Thoracic aorta (tissue), 2 donors: ENCODE results near the gene PDCD1. TPM values are rescaled to one million over a fixed set of nuclear protein-coding genes. Genes with fewer than 3 reads are reported as not detected.

Experiments
- ATAC-seq: fragments of 150-250 bp; one replicate; pipeline ENCODE4 v1.8.0; 2017; ENCODE audit warnings: low read depth; ENCODE audit not compliant: insufficient number of reproducible peaks, low FRiP score
- DNase-seq: peaks from one replicate; pipeline ENCODE4 v3.0.0-alpha.2; 2020; ENCODE audit warnings: low spot score
- H3K27ac ChIP-seq, 2 donors: fragments of 200-600 bp; sonication (generic); 1 replicate in 1 of 2; 2 replicates in 1 of 2; pipeline ENCODE4 v1.5.1; 2016; ENCODE audit warnings: mild to moderate bottlenecking in 2 of 2, moderate library complexity in 2 of 2
- H3K27me3 ChIP-seq: fragments of 200-600 bp; sonication (generic); replicated peaks from 2 replicates; pipeline ENCODE4 v1.6.0; 2016; ENCODE audit warnings: mild to moderate bottlenecking; ENCODE audit not compliant: insufficient read depth
- H3K36me3 ChIP-seq: fragments of 200-600 bp; sonication (generic); one replicate; pipeline ENCODE4 v1.5.1; 2016
- H3K4me1 ChIP-seq, 2 donors: fragments of 200-600 bp; sonication (generic); 1 replicate in 1 of 2; 2 replicates in 1 of 2; pipeline versions ENCODE4 v1.5.1 to v1.6.0; 2016; ENCODE audit warnings: low read depth in 2 of 2, mild to moderate bottlenecking in 1 of 2; ENCODE audit not compliant: control insufficient read depth in 1 of 2
- H3K4me3 ChIP-seq: fragments of 200-600 bp; sonication (generic); 2 replicates; pipeline ENCODE4 v1.5.1; 2016; ENCODE audit warnings: mild to moderate bottlenecking
- H3K9me3 ChIP-seq: fragments of 200-600 bp; sonication (generic); 2 replicates; pipeline ENCODE4 v1.5.1; 2016
- total RNA-seq, 2 donors: library from RNA; depleted of rRNA; stranded (reverse); fragments of >200 nt; gene quantifications; one replicate each; pipeline versions ENCODE4 v1.1.0 to v1.2.3, GENCODE V29; 2016
- TF ChIP-seq, protein P1 (sequence below): fragments of 200-600 bp; sonication (generic); IDR thresholded peaks from one replicate; pipeline ENCODE4 v1.5.1; 2019; ENCODE audit warnings: antibody characterized with exemption

The PDCD1 gene
- total RNA-seq, 2 donors from 2014 or later, result 0.68 to 0.92 TPM

DNA sequence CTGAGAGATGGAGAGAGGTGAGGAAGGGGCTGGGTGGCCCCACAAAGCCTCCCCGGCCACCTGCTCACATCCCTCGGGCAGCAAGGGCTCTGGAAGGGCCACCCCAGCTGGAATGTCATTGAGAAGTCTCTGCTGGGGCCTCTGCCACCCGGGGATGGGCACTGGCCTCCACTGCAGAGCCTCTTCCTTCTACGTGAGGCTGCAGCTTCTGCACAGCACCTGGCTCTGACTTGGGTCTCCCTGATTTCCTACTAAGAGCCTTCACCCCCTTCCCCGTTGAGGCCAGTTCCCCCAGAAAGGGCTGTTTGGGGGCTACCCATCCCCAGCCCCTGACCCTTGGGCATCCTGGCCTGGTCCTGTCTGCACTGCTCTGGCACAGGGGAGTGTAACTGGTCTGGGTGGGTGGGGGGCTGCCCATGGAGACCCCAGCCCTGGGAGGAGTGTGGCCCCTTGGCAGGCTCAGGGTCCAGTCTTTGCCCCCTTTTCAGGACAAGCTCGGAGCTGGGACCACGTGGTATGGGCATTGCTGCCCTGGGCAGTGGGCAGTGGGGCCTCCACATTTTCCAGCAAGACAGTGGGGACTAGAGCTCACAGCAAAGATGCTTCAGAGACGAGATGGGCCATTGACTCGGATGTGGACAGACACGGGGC, 5.6 kb downstream of the PDCD1 start:
- no peaks in the 10 kb centered on the region for H3K9me3 ChIP-seq
- TF ChIP-seq, protein P1, sequence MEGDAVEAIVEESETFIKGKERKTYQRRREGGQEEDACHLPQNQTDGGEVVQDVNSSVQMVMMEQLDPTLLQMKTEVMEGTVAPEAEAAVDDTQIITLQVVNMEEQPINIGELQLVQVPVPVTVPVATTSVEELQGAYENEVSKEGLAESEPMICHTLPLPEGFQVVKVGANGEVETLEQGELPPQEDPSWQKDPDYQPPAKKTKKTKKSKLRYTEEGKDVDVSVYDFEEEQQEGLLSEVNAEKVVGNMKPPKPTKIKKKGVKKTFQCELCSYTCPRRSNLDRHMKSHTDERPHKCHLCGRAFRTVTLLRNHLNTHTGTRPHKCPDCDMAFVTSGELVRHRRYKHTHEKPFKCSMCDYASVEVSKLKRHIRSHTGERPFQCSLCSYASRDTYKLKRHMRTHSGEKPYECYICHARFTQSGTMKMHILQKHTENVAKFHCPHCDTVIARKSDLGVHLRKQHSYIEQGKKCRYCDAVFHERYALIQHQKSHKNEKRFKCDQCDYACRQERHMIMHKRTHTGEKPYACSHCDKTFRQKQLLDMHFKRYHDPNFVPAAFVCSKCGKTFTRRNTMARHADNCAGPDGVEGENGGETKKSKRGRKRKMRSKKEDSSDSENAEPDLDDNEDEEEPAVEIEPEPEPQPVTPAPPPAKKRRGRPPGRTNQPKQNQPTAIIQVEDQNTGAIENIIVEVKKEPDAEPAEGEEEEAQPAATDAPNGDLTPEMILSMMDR, result no peak
- no peaks in the 10 kb centered on the region for H3K36me3 ChIP-seq
- no peak overlapping the region for H3K27ac ChIP-seq
- no peak overlapping the region for H3K4me3 ChIP-seq
- no peaks in the 10 kb centered on the region for H3K4me1 ChIP-seq
- ATAC-seq (no peak), DNase-seq (no peak)
- no peaks in the 10 kb centered on the region for H3K27me3 ChIP-seq

DNA sequence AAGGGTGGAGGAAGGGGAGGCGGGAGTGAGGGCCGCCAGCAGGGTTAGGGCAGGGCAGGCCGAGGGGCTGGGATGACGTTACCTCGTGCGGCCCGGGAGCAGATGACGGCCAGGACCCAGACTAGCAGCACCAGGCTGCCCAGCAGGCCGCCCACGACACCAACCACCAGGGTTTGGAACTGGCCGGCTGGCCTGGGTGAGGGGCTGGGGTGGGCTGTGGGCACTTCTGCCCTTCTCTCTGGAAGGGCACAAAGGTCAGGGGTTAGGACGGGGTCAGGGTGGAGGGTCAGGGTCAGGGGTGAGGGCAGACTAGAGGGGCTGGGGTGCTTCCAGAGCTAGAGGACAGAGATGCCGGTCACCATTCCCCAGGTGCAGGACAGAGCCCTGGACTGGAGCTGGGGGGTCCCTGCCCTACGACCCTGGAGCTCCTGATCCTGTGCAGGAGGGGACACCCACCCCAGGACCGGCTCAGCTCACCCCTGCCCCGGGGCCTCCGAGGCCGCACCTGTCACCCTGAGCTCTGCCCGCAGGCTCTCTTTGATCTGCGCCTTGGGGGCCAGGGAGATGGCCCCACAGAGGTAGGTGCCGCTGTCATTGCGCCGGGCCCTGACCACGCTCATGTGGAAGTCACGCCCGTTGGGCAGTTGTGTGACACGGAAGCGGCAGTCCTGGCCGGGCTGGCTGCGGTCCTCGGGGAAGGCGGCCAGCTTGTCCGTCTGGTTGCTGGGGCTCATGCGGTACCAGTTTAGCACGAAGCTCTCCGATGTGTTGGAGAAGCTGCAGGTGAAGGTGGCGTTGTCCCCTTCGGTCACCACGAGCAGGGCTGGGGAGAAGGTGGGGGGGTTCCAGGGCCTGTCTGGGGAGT, 6.3 kb downstream of the PDCD1 start:
- TF ChIP-seq, protein P1, result no peak
- DNase-seq, result no peak

DNA sequence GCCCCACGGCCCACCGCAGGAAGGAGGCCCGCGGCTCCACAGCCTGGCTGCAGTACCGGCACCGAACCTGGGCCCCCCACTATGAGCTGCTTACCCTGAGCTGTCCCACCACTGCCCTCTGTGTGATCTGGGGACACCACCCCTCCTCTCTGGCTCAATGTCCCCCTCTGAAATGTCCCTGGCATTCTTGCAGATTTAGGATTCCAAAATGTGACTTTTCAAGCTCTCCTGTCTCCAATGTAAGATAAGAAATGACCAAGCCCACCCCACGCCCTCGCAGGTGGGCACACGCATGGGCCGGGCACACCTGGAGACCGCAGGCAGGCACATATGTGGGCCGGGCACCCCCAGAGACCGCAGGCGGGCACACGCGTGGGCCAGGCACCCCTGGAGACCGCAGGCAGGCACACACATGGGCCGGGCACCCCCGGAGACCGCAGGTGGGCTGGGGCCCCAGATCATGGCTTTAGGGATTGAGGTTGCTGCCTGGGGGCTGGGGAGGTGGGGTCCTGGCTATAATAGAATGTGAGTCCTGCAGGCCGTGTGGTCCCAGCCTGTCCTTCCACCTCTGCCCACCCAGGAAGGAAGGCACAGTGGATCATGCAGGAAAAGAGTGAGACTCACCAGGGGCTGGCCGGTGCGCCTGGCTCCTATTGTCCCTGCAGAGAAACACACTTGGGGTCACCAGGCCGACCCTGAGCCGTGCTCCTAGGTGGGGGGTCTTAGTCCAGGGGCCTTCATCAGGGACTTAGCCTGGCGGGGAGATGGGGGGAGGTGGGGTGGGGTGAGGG, 7.2 kb downstream of the PDCD1 start:
- Histone ChIP-seq H3K4me1 (no peaks in the 10 kb centered on the region), H3K27ac (no peak overlapping the region), H3K4me3 (no peak overlapping the region), H3K9me3 (no peaks in the 10 kb centered on the region), H3K36me3 (no peaks in the 10 kb centered on the region), H3K27me3 (no peaks in the 10 kb centered on the region)
- TF ChIP-seq, protein P1, result no peak
- DNase-seq (no peak), ATAC-seq (no peak)

More for the DNA sequence above, 6.3 kb downstream of the PDCD1 start:
- ATAC-seq, result no peak
- no peaks in the 10 kb centered on the region for H3K27me3 ChIP-seq
- H3K4me3 ChIP-seq, result no peak overlapping the region
- no peaks in the 10 kb centered on the region for H3K36me3 ChIP-seq
- no peaks in the 10 kb centered on the region for H3K4me1 ChIP-seq
- H3K9me3 ChIP-seq, result no peaks in the 10 kb centered on the region
- no peak overlapping the region for H3K27ac ChIP-seq

DNA sequence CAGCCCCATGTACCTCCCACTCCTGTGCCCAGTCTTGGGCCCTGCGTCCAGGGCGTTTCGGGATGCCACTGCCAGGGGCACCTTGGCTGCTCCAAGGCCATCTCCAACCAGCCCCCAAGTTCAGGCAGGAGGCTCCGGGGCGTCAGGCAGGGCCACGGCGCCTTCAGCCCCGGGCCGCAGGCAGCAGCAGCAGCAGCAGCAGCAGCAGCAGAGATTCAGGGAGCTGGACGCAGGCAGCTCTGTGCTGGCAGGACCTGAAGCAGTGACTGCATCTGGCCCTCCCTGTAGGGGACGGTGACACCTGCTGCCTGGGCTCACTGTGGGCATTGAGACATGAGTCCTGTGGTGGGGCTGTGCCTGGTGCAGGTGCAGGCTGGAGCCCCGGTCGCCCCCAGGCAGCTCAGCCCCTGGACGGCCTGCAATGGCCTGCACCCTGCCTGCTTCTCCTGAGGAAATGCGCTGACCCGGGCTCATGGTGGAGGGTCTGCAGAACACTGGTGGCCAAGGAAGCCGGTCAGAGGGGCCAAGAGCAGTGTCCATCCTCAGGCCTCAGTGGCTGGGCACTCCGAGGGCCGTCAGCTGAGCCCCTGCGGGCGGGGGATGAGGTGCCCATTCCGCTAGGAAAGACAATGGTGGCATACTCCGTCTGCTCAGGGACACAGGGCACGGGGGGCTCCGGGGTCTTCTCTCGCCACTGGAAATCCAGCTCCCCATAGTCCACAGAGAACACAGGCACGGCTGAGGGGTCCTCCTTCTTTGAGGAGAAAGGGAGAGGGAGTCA, 8.0 kb downstream of the PDCD1 start:
- H3K27me3 ChIP-seq, result no peaks in the 10 kb centered on the region
- H3K4me1 ChIP-seq, result no peaks in the 10 kb centered on the region
- no peak for ATAC-seq
- no peaks in the 10 kb centered on the region for H3K36me3 ChIP-seq
- DNase-seq, result no peak
- H3K4me3 ChIP-seq, result no peak overlapping the region
- no peaks in the 10 kb centered on the region for H3K9me3 ChIP-seq
- no peak overlapping the region for H3K27ac ChIP-seq
- TF ChIP-seq, protein P1, result no peak
